ENCODE measurements around the gene SLC36A4. TPM values are rescaled to one million over a fixed set of nuclear protein-coding genes. Genes with fewer than 3 reads are reported as not detected.
A peak's percentile ranks its signal among the peaks of the same experiment; 100 is the strongest.

The SLC36A4 gene
- total RNA-seq, 2 experiments from 2014 or later, result 13.9 to 14.0 TPM

DNA sequence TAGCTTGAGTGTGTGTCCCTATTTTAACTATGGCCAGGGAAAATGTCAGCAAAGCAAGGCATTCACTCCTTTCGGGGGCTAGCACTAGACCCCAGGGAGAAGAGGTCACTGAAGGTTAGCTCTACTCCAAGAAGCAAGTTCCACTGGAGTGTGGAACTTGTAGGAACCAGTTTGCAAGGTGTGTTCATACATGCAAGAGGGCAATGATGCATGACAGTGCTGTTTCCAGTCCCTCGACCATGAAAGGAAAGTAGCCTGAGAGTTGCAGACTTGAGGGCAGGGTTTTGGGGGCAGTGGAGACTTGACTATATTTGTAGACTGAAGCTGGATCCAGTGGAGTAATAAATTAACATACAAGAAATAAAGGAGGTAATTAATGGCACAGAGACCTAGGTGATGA lies 21.6 kb upstream of the SLC36A4 start:
- POLR2A ChIA-PET, result no interaction called here
- CTCF ChIA-PET, result no interaction called here

DNA sequence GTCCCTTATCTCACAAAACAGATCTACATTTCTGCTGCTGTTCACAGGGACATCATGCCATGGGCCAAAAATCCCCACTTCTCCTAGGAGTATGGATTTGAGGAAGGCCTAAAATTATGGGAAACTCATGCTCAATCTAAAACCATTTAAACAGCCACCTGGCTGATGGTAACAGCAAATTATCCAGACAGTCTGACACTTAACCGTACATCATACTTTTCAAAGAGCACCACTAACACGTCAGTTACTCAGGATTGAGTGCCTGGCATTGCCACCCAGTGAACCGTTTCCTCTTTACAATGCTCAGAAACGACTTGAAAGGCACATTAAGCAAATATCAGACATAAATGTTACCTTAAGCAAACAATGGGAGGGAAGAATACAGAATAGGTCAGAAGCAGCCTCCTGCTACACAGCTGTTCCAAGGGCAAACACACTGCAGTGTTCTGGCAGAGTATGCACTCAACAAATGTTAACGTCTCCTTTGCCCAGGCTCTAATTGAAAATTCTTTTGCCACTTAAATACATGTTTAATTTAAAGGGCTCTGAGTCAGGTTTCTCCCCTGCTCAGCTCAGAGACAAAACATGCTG lies 18.8 kb upstream of the SLC36A4 start:
- POLR2A ChIA-PET, result no interaction called here
- Mint-ChIP-seq H3K27me3 (peaks cover 5% of the 10 kb centered on the region), H3K9me3 (no peaks in the 10 kb centered on the region), H3K27ac (peak overlapping the region; percentile 9), H3K4me3 (no peak overlapping the region), H3K36me3 (no peaks in the 10 kb centered on the region), H3K4me1 (ENCODE audit: low read depth) (no peaks in the 10 kb centered on the region)
- intact Hi-C loops (cut with micrococcal nuclease), result no loop called here
- no peak for DNase-seq
- CTCF ChIA-PET, result no interaction called here

More for the DNA sequence above, 21.6 kb upstream of the SLC36A4 start:
- intact Hi-C loops (cut with micrococcal nuclease), result no loop called here
- H3K4me3 Mint-ChIP-seq, result no peak overlapping the region
- no peaks in the 10 kb centered on the region for H3K9me3 Mint-ChIP-seq
- no peak overlapping the region for H3K27ac Mint-ChIP-seq
- peaks cover 5% of the 10 kb centered on the region for H3K27me3 Mint-ChIP-seq
- DNase-seq, result no peak
- no peaks in the 10 kb centered on the region for H3K4me1 Mint-ChIP-seq (ENCODE audit: low read depth)
- no peaks in the 10 kb centered on the region for H3K36me3 Mint-ChIP-seq

DNA sequence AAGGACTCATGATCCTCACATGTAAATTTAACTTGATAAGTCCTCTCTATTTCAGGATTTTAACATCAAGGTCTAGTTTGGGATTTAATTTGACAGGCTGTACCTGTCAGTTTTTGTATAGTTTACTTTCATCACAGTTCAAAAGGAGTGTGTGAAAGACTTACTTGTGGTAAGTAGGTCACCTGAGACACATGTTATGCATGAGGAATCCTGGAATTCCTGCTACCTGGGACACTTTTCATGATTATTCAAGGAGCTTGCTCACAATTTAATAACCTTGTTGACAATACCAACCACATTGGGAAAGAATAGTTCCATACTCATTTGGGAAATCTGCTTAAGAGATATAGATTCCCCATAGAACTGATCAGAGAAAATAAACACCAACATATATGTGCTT lies 15.8 kb upstream of the SLC36A4 start:
- Mint-ChIP-seq H3K27ac (no peak overlapping the region), H3K4me1 (ENCODE audit: low read depth) (no peaks in the 10 kb centered on the region), H3K4me3 (no peak overlapping the region), H3K27me3 (peaks cover 5% of the 10 kb centered on the region), H3K9me3 (peaks cover 4% of the 10 kb centered on the region), H3K36me3 (no peaks in the 10 kb centered on the region)
- ChIA-PET CTCF (no interaction called here), POLR2A (no interaction called here)
- intact Hi-C loops (cut with micrococcal nuclease), result no loop called here
- DNase-seq, result no peak

DNA sequence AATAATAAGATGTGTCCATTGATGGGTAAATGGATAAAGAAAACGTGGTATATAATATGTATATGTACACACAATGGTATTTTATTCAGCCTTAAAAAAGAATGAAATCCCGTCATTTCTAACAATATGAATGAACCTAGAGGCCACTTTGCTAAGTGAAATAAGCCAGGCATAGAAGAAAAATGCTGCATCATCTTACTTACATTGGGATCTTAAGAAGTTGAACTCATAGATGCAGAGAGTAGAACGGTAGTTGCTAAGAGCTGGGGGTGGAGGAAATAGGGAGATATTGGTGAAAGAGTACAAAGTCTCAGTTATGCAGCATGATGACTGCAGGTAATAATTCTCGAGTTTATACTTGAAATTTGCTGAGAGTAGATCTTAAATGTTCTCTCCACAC lies 14.3 kb upstream of the SLC36A4 start:
- intact Hi-C loops (cut with micrococcal nuclease), result no loop called here
- CTCF ChIA-PET, result interaction anchor here (1.6 kb wide), 1 partner anchor 14 kb away, joined by 5 read pairs; no protein-coding TSS in a partner anchor

DNA sequence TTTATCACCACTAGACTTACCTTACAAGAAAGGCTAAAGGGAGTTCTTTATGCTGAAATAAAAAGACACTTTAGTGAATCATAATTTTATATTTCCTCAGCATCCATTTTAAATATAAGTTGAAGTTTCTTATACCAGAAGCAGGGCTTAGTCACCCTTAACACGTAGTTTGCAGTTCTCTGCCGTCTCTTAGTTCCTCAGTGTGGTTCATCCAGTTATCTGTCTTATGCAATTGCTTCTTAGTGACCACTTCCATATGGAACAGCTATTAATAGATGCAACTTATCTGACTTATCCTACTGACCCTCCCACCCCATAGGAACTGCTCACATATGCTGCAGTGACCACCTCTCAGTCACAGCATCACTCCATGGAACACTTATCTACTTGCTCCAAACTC lies 11.7 kb upstream of the SLC36A4 start:
- ChIA-PET POLR2A (no interaction called here), CTCF (no interaction called here)
- Mint-ChIP-seq H3K9me3 (peaks cover 7% of the 10 kb centered on the region), H3K4me1 (ENCODE audit: low read depth) (no peaks in the 10 kb centered on the region), H3K36me3 (no peaks in the 10 kb centered on the region), H3K4me3 (no peak overlapping the region), H3K27me3 (peaks cover 4% of the 10 kb centered on the region), H3K27ac (no peak overlapping the region)
- no peak for DNase-seq
- intact Hi-C loops (cut with micrococcal nuclease), result no loop called here

More for the DNA sequence above, 14.3 kb upstream of the SLC36A4 start:
- Mint-ChIP-seq H3K36me3 (no peaks in the 10 kb centered on the region), H3K27me3 (no peaks in the 10 kb centered on the region), H3K4me3 (no peak overlapping the region), H3K4me1 (ENCODE audit: low read depth) (no peaks in the 10 kb centered on the region), H3K27ac (no peak overlapping the region), H3K9me3 (peaks cover 7% of the 10 kb centered on the region)
- DNase-seq, result no peak
- POLR2A ChIA-PET, result no interaction called here

DNA sequence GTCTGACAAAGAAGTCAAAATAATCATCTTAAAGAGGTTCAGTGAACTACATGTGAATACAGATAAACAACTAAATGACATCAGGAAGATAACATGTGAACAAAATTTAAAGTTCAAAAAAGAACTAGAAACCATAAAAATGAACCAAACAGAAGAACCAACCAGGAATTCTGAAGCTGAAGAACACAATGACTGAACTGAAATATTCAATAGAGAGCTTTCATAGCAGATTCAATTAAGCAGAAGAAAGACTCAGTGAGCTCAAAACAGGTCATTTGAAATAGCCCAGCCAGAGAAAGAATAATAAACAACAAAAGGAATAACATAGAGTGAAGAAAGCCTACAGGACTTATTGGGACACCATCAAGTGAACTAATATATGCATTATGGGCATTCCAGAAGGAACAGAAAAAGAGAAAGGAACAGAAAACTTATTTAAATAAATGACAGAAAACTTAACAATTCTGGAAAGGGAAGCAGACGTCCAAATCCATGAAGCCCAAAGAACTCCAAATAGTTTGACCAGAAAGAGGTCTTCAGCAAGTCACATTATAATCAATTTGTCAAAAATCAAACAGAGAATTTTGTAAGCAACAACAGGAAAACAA lies 11.0 kb upstream of the SLC36A4 start:
- H3K36me3 Mint-ChIP-seq, result no peaks in the 10 kb centered on the region
- no peaks in the 10 kb centered on the region for H3K4me1 Mint-ChIP-seq (ENCODE audit: low read depth)

DNA sequence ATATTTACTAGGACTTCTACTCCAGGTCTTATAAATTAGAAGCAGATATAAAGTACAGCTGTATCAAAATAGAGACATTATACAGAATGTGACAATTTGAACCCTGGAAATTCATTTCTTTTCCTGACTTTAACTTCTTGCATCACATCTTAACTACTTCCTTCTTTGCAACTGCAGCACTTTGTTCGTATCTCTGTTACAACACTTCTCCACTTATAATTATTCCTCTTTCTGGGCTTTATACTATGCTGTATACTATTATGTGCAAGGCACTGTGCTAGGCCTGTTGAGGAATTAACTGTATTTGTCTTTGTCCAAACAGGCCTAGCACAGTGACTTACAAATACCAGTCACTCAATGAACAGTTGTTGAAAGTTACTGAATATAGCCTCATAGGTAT lies 1.8 kb upstream of the SLC36A4 start:
- H3K4me1 Mint-ChIP-seq (ENCODE audit: low read depth), result peaks cover 19% of the 10 kb centered on the region
- H3K4me3 Mint-ChIP-seq, result no peak overlapping the region
- H3K27me3 Mint-ChIP-seq, result peaks cover 2% of the 10 kb centered on the region
- ChIA-PET POLR2A (no interaction called here), CTCF (interaction anchor here (1.4 kb wide), 1 partner anchor 258 kb away, joined by 4 read pairs; no protein-coding TSS in a partner anchor)
- no peak for DNase-seq
- no peaks in the 10 kb centered on the region for H3K9me3 Mint-ChIP-seq
- intact Hi-C loops (cut with micrococcal nuclease), result loop anchor here (5.0 to 10.0 kb wide), 3 partner anchors 235 to 1295 kb away; partner anchors contain the start of genes ANKRD49, MRE11 and MTNR1B
- H3K27ac Mint-ChIP-seq, result no peak overlapping the region
- no peaks in the 10 kb centered on the region for H3K36me3 Mint-ChIP-seq

More for the DNA sequence above, 11.0 kb upstream of the SLC36A4 start:
- Mint-ChIP-seq H3K27ac (no peak overlapping the region), H3K4me3 (no peak overlapping the region), H3K9me3 (peaks cover 7% of the 10 kb centered on the region), H3K27me3 (peaks cover 4% of the 10 kb centered on the region)
- CTCF ChIA-PET, result no interaction called here
- POLR2A ChIA-PET, result no interaction called here
- DNase-seq, result no peak
- intact Hi-C loops (cut with micrococcal nuclease), result no loop called here

DNA sequence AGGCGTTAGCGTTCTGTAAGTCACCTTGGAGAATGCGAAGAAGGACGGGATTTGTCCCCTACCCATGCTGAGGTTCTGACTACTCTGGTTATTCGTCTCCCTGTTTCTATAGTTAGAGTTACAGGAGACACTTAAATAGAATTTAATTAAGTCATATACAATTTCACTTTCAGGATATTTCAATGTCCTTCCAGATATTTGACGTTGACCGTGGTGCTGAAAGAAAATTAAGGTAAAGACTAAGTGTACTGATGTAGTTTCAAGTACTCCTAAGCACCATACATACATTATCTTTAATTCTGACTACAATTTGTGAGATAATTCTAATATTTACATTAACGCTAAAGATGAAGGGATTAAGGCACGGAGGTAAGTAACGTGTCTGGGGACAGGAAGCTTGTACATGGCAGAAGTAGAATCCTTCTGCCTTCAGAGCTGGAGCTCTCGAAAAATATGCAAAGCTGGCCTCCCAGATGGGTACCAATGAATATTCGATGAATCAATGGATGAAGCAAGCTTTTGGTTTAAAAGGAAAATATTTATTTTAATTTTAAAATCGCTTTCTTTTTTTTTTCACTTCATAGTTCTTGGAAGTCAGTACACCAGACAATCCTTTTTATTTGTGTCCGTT lies 539 bp upstream of the SLC36A4 start:
- H3K9me3 Mint-ChIP-seq, result no peaks in the 10 kb centered on the region
- POLR2A ChIA-PET, result interaction anchor here (0.9 to 3.1 kb wide), 4 partner anchors 9 to 585 kb away, joined by 4 to 13 read pairs (median 6); partner anchors contain the start of genes C11orf54, CEP295, MED17 and TAF1D
- H3K27ac Mint-ChIP-seq, result peak overlapping the region; percentile 61
- peak overlapping the region; percentile 98 for H3K4me3 Mint-ChIP-seq
- DNase-seq, result no peak
- H3K36me3 Mint-ChIP-seq, result no peaks in the 10 kb centered on the region
- H3K27me3 Mint-ChIP-seq, result peaks cover 2% of the 10 kb centered on the region
- intact Hi-C loops (cut with micrococcal nuclease), result loop anchor here (5.0 to 10.0 kb wide), 3 partner anchors 234 to 1296 kb away; partner anchors contain the start of genes ANKRD49, MRE11 and MTNR1B
- CTCF ChIA-PET, result interaction anchor here (1.4 kb wide), 1 partner anchor 257 kb away, joined by 4 read pairs; no protein-coding TSS in a partner anchor
- H3K4me1 Mint-ChIP-seq (ENCODE audit: low read depth), result peaks cover 23% of the 10 kb centered on the region

DNA sequence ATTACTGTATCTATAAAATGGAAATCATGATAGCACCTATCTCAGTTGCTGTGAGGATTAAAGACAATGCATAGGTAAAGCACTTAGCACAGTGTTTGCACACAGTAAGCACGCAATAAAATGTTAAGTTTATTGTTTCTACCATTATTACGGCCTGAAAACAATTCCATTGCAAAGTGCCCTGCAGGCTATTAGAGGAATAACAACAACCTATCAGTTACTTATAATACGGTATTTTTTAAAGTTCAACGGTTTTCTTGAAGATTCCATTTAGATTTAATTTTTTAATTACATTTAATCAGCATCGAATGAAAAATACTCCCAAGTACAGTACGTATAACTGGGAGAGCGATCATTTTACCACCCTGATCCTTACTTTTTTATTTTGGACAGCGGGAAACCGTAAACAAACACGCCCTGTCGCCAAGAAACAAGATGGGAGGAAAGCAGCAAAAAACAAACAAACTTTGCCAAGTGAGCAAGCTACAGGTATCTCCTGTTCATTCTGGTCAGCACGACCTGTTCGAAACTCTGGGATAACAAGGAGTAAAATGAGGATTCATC lies 893 bp downstream of the SLC36A4 start:
- intact Hi-C loops (cut with micrococcal nuclease), result loop anchor here (1.0 to 10.0 kb wide), 6 partner anchors 232 to 1298 kb away; partner anchors contain the start of genes ANKRD49, CEP295, MED17 and MRE11
- Mint-ChIP-seq H3K27ac (peak overlapping the region; percentile 94), H3K4me1 (ENCODE audit: low read depth) (peaks cover 23% of the 10 kb centered on the region), H3K36me3 (no peaks in the 10 kb centered on the region), H3K9me3 (no peaks in the 10 kb centered on the region), H3K4me3 (peak overlapping the region; percentile 98), H3K27me3 (no peaks in the 10 kb centered on the region)
- no peak for DNase-seq
- ChIA-PET CTCF (no interaction called here), POLR2A (interaction anchor here (0.9 to 3.1 kb wide), 4 partner anchors 10 to 587 kb away, joined by 4 to 13 read pairs (median 6); partner anchors contain the start of genes C11orf54, CEP295, MED17 and TAF1D)

DNA sequence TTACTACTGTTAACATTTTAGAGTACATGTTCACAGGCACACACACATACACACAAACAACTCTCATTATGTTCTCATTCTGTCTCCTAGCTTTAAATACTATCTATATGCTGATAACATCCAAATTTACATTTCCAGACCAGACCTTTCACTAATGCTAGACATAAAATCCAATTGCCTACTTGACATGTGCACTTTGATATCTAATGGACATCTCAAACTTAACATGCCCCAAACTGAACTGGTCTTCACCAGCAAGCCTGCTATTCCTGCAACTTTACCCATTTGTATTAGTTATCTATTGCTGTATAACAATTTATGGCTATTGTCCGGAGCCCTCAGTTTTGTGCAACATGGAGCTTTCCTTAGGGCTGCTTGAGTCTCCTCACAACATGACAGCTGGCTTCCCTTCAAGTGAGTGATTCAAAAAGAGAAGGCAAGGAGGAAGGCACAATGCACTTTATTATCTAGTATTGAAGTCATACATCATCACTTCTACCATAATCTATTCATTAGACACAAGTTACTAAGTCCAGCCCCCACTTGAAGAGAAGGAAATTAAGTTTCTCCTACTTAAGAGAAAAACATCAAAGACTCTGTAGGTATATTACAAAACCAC lies 3.0 kb downstream of the SLC36A4 start:
- intact Hi-C loops (cut with micrococcal nuclease), result loop anchor here (5.0 to 10.0 kb wide), 3 partner anchors 230 to 1300 kb away; partner anchors contain the start of genes ANKRD49, MRE11 and MTNR1B
- Mint-ChIP-seq H3K4me3 (no peak overlapping the region), H3K9me3 (no peaks in the 10 kb centered on the region), H3K36me3 (no peaks in the 10 kb centered on the region), H3K27me3 (no peaks in the 10 kb centered on the region), H3K27ac (no peak overlapping the region), H3K4me1 (ENCODE audit: low read depth) (peaks cover 23% of the 10 kb centered on the region)
- no peak for DNase-seq
- CTCF ChIA-PET, result no interaction called here
- POLR2A ChIA-PET, result no interaction called here

DNA sequence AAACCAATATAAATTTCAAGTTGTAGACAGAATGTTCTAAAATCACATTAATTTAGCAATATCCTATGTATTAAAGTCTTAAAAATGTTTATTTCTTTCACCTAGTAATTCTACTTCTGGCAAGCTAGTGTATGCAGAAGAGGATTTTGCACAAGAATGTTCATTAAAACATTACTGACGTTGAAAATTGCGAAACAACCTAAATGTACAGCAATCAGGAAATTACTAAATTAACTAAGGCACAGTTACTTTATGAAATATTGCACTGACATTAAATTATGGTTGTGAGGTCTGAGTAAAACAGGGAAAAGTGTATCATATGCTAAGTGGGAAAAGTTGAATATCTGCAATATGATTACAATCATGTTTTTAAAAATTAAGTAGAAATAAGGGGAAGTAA lies 4.1 kb downstream of the SLC36A4 start:
- Mint-ChIP-seq H3K4me1 (ENCODE audit: low read depth) (peaks cover 23% of the 10 kb centered on the region), H3K4me3 (no peak overlapping the region), H3K27ac (no peak overlapping the region), H3K9me3 (no peaks in the 10 kb centered on the region), H3K36me3 (no peaks in the 10 kb centered on the region), H3K27me3 (no peaks in the 10 kb centered on the region)
- DNase-seq, result no peak
- POLR2A ChIA-PET, result no interaction called here
- CTCF ChIA-PET, result no interaction called here
- intact Hi-C loops (cut with micrococcal nuclease), result loop anchor here (10.0 kb wide), 2 partner anchors 229 to 1301 kb away; partner anchors contain the start of genes ANKRD49, MRE11 and MTNR1B
